GM10266 (cell line): ENCODE data around the gene OCIAD1.
"Not testable (repeated sequence)": the region's sequence is repeated elsewhere in the genome, so short reads cannot be mapped to it uniquely, and the experiment has no call there.

Source experiments
- DNase-seq: peaks from one replicate; pipeline ENCODE4 v3.0.0; 2012; ENCODE audit errors: extremely low spot score
- CTCF ChIP-seq: IDR thresholded peaks from 2 replicates; pipeline ENCODE4 v1.5.1; 2012; ENCODE audit warnings: mild to moderate bottlenecking, low read depth; ENCODE audit not compliant: control insufficient read depth, insufficient read depth; ENCODE audit errors: missing control alignments

OCIAD1 gene

GRCh38 chr4:48792348-48793006, 38.4 kb upstream of the OCIAD1 start:
- DNase-seq = no peak
- TF ChIP-seq CTCF = no peak

- no peak for DNase-seq
- no peak for TF ChIP-seq CTCF
Observed at GRCh38 chr4:48795108-48795507, 35.8 kb upstream of the OCIAD1 start.

- no peak for TF ChIP-seq CTCF
- DNase-seq = no peak
Observed at GRCh38 chr4:48796191-48796926, 34.5 kb upstream of the OCIAD1 start.

GRCh38 chr4:48796927-48797679, 33.8 kb upstream of the OCIAD1 start:
- no peak for TF ChIP-seq CTCF
- no peak for DNase-seq

GRCh38 chr4:48798117-48798516, 32.8 kb upstream of the OCIAD1 start:
- no peak for DNase-seq
- TF ChIP-seq CTCF = no peak

- no peak for DNase-seq
- TF ChIP-seq CTCF = no peak
Observed at GRCh38 chr4:48799157-48799556, 31.7 kb upstream of the OCIAD1 start.

- not testable (repeated sequence) for DNase-seq
Observed at GRCh38 chr4:48800155-48800554, 30.7 kb upstream of the OCIAD1 start.
